Effector memory CD8-positive, alpha-beta T cell (primary cell): ENCODE measurements around the gene SKP2.
"Not testable (repeated sequence)": the region's sequence is repeated elsewhere in the genome, so short reads cannot be mapped to it uniquely, and the experiment has no call there.

Source experiments
- ATAC-seq: fragments of 150-1000 bp; cut with Tn5 transposase; replicated peaks from 2 replicates; pipeline ENCODE4 v1.10.0; 2021; ENCODE audit warnings: mild to moderate bottlenecking, moderate library complexity
- DNase-seq, 3 experiments: peaks; one replicate each; pipeline ENCODE4 v3.0.0; 2021
- H3K27ac Mint-ChIP-seq, 2 donors: one replicate each; pipeline ENCODE4 v1.8.0; 2022; ENCODE audit warnings: mild to moderate bottlenecking in 2 of 2, mixed read lengths in 2 of 2, moderate library complexity in 2 of 2
- H3K27me3 Mint-ChIP-seq, 2 donors: one replicate each; pipeline ENCODE4 v1.8.0; 2022; ENCODE audit warnings: mixed read lengths in 2 of 2
- H3K36me3 Mint-ChIP-seq: one replicate; pipeline ENCODE4 v1.8.0; 2022; ENCODE audit warnings: mild to moderate bottlenecking, moderate library complexity, mixed read lengths; ENCODE audit not compliant: insufficient read depth
- H3K4me1 Mint-ChIP-seq, 2 donors: one replicate each; pipeline ENCODE4 v1.8.0; 2022; ENCODE audit warnings: low read depth in 2 of 2, mixed read lengths in 2 of 2
- H3K4me3 Mint-ChIP-seq, 2 donors: one replicate each; pipeline ENCODE4 v1.8.0; 2022; ENCODE audit warnings: mild to moderate bottlenecking in 2 of 2, mixed read lengths in 2 of 2, moderate library complexity in 2 of 2
- H3K9me3 Mint-ChIP-seq, 2 donors: one replicate each; pipeline ENCODE4 v1.8.0; 2022; ENCODE audit warnings: mixed read lengths in 2 of 2

SKP2 gene

DNA sequence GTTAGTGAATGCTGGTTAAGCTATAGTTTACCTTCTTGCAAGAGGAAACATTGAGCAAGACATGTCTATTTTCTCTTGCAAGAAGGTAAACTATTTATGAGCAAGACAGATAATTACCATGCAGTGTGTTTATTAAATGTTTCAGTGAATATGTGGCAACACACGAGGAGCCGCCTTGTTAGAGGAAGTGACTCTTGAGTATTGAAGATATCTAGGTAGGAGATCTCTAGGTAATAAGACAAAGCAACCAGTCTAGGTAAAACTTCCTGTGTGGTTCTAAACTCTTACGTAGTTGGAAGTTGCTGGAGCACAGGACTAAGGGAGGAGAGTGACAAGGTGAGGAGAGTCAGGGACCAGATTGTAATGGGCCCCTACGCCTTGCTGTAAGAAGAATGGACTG lies 16.8 kb downstream of the SKP2 start:
- Mint-ChIP-seq H3K36me3 (peaks cover 50% of the 10 kb centered on the region), H3K27ac (peak overlapping the region in 1 of 2 donors; percentile 49), H3K4me3 (no peak overlapping the region), H3K27me3 (no peaks in the 10 kb centered on the region), H3K4me1 (peaks cover 3 to 7% of the 10 kb centered on the region in 2 donors), H3K9me3 (no peaks in the 10 kb centered on the region)
- no peak for ATAC-seq
- DNase-seq, result no peak

DNA sequence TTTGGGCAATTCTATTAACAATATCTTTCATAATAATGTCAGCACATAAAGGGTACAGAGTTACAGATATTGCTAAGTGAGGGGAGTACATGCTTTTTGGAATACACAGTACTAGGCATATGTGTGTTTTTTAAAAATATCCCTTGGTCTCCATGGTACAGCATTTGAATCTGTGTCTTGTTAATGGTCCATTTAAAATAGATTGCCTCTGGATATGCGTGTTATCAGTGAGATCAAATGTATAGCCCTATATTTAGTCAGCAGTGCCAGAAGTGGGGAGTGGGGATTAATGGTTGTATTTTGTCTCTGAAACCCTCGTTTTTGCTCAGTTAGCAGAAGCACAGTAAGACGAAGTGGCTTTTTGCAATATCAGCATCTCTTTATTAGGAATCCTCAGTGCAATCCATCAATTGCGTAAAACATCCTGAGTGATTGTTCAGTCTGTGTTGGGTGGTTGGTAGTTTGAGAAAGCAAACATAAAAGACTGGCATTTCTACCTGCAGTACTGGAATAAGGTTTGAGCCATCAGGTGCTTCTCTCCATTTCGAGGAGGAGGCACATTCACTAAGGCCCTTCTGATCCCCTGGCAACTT lies 19.0 kb downstream of the SKP2 start:
- DNase-seq (no peak), ATAC-seq (no peak)
- Mint-ChIP-seq H3K4me3 (no peak overlapping the region), H3K27me3 (no peaks in the 10 kb centered on the region), H3K9me3 (no peaks in the 10 kb centered on the region), H3K4me1 (peaks cover 3 to 6% of the 10 kb centered on the region in 2 donors), H3K36me3 (peaks cover 55% of the 10 kb centered on the region), H3K27ac (no peak overlapping the region)

DNA sequence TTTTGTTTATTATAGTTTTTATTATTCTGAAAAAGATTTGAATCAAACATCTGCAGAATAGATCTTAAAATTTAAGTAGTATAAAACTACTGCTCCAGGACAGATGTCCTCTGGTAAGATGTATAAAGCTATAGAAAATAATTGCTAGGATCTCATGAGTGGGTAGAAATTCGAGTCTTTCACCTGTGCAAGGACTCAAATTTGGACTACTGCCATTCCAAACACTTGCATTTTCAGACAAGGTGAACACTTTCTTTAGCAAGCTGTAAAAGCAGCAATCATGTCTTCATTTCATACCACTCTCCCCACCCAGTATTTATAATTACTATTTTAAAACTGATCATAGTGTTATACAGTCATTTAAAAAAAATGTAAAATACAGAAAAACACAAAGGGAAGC lies 20.7 kb downstream of the SKP2 start:
- Mint-ChIP-seq H3K4me3 (no peak overlapping the region), H3K27ac (no peak overlapping the region), H3K4me1 (peaks cover 5 to 11% of the 10 kb centered on the region in 2 donors), H3K27me3 (no peaks in the 10 kb centered on the region), H3K9me3 (no peaks in the 10 kb centered on the region), H3K36me3 (peaks cover 46% of the 10 kb centered on the region)
- no peak for DNase-seq
- ATAC-seq, result no peak

DNA sequence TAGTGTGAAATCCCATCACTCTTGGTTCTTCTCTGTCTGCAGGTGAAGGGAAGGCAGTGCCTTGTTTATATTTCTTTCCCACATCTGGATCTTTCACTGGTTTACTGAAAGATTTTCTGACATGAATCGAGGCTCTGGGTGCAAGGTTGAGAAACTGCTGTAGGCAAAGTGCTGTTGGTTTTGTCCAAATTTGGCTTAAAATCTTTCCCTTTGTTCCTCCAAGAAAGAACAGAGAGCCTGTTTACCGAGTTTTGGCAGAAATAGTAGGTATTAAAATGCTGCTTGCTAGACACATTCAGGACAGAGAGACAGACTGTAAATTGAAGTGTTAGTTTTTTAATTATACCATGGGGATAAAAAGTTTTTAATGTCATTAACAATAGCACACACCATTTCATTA lies 21.5 kb downstream of the SKP2 start:
- Mint-ChIP-seq H3K27me3 (no peaks in the 10 kb centered on the region), H3K36me3 (peaks cover 42% of the 10 kb centered on the region), H3K27ac (no peak overlapping the region), H3K4me3 (no peak overlapping the region), H3K4me1 (peaks cover 5 to 11% of the 10 kb centered on the region in 2 donors), H3K9me3 (no peaks in the 10 kb centered on the region)
- DNase-seq (no peak), ATAC-seq (no peak)

DNA sequence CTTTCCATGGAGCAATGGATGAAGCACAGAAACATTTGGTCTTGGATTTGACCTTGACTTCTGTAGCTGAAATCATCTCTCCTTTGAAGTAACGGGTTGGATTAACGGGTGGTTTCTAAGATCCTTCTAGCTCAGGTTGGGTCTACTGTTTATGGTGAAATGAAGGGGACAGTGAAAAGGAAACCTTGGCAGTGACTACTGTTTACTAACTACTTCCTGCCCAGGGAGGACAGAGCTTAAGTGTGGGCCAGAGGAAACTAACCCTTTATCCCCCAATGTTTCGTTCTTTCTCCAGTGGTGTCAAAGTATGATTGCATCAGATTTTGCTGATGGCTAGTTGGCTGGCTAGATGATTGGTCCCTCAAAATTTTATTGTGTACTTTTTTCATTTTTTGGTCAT lies 22.2 kb downstream of the SKP2 start:
- H3K4me3 Mint-ChIP-seq, result no peak overlapping the region
- H3K9me3 Mint-ChIP-seq, result no peaks in the 10 kb centered on the region
- ATAC-seq, result no peak
- H3K27ac Mint-ChIP-seq, result peak overlapping the region in 1 of 2 donors; percentile 6
- no peaks in the 10 kb centered on the region for H3K27me3 Mint-ChIP-seq
- peaks cover 42% of the 10 kb centered on the region for H3K36me3 Mint-ChIP-seq
- H3K4me1 Mint-ChIP-seq, result peaks cover 2 to 11% of the 10 kb centered on the region in 2 donors
- DNase-seq, result no peak

DNA sequence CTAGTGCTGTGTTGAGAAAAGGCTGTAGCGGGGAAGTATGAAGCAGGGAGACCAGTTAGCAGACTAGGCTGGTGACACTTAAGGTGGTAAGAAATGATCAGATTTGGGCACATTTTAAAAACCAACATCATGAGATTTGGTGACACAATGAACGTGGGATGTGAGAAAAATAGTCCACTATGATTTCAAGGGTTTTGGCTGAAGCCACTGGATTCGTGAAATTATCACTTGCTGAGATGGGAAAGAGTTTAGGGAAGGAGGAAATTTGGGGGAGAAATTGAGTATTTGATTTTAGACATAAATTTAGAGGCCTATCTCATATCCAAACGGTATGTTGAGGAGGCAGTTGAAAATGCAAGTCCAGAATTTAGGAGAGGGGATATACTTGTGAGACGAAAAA lies 23.1 kb downstream of the SKP2 start:
- Mint-ChIP-seq H3K27ac (no peak overlapping the region), H3K36me3 (peaks cover 41% of the 10 kb centered on the region), H3K4me3 (no peak overlapping the region), H3K9me3 (no peaks in the 10 kb centered on the region), H3K27me3 (no peaks in the 10 kb centered on the region), H3K4me1 (peaks cover 2 to 11% of the 10 kb centered on the region in 2 donors)
- DNase-seq, result no peak
- no peak for ATAC-seq

DNA sequence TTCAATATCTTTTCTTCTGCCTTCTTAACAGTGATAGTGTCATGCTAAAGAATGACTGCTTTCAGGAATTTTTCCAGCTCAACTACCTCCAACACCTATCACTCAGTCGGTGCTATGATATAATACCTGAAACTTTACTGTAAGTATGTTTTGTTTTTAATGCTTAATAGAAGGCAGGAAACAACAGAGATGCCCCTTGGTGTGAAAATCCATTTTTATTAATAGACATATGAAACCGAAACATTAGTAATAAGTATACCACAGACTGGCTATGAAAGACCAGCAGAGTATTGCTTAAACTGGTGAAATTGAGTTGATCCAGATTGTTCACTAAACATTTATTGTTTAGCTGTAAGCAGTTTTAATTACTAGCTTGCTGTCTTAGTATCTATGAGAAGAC lies 25.2 kb downstream of the SKP2 start:
- no peak for DNase-seq
- Mint-ChIP-seq H3K9me3 (no peaks in the 10 kb centered on the region), H3K36me3 (peaks cover 38% of the 10 kb centered on the region), H3K27me3 (no peaks in the 10 kb centered on the region), H3K4me1 (peaks cover 2 to 11% of the 10 kb centered on the region in 2 donors), H3K4me3 (no peak overlapping the region), H3K27ac (peak overlapping the region in 1 of 2 donors; percentile 62)
- ATAC-seq, result no peak

DNA sequence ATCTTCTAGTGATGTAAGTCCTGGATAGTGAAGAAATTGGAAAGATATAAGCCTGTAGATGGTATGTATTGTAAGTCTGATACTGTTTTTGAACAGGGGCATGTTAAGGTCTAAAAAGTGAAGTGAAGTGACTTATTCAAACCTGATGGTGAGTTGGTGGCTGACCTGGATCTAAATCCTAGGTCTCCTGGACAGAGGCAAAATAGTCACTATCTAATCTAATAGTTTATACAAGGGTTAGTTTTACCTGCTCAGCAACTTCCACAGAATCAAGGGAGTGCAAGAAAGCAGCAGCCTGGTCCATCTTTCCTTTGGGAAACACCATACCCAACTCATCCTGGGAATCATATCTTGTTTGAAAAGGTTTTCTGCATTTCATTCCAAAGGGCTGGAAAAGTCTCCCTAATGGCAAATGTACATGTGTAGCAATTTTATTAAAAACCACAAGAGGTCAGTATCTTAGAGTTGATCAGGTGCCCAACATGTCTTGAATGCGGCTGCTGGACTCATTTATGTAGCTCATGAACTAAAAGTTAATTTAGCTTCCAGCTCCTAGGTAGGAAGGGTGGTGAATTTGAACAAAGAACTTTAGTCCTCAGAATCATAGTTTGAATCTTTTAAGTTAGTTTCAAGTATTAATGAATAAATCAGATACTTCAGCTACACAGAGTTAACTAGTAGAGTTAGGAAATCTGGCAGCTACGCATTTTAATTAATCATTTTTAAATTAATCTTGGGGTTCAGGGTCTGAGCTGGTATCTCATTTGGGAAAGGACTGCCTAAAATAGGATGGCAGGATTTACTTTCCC lies 26.0 kb downstream of the SKP2 start:
- no peaks in the 10 kb centered on the region for H3K9me3 Mint-ChIP-seq
- DNase-seq (no peak), ATAC-seq (no peak)
- H3K27ac Mint-ChIP-seq, result peak overlapping the region; percentile 30 to 62
- H3K27me3 Mint-ChIP-seq, result no peaks in the 10 kb centered on the region
- H3K36me3 Mint-ChIP-seq, result peaks cover 31% of the 10 kb centered on the region
- no peak overlapping the region for H3K4me3 Mint-ChIP-seq
- peaks cover 2 to 11% of the 10 kb centered on the region in 2 donors for H3K4me1 Mint-ChIP-seq

DNA sequence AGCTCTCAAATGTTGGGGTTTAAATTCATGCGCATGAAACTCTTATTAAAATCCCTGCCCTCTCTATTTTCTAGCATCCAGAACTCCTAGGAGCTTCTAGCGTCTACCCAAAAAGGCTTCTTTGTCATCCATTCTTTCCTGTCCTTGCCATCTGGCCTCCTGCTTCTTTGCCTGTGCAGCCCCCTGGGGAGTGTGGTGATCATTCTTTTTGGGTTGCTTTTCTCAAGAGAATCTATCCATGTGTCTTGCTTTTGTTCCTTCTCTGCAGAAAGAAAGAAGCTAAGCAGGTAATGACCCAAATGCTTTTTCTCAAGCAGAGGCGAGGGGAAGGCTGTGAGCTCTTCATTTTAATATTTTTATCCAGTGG lies 26.6 kb downstream of the SKP2 start:
- Mint-ChIP-seq H3K27ac (peak overlapping the region in 1 of 2 donors; percentile 30), H3K36me3 (peaks cover 33% of the 10 kb centered on the region), H3K9me3 (no peaks in the 10 kb centered on the region), H3K4me3 (no peak overlapping the region), H3K27me3 (no peaks in the 10 kb centered on the region), H3K4me1 (peaks cover 2 to 11% of the 10 kb centered on the region in 2 donors)
- ATAC-seq, result no peak
- DNase-seq, result no peak

DNA sequence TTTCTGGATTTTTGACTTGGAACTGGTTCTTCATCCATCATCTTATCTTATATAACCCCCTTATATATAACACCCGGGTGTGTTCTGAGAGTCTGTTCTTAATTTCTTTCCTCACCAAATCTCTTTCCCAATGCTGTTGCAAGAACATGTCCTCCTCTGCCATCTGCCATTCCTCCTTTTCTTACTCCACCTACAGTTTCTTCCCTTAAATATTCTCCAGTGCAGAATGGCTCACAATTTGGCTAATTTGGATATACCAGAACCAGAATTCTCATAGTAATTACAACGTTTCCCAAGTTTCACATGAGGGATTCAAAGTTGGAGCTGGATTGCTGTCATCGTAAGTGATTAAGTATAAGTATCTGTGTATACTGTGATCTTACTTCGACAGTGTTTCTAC lies 28.0 kb downstream of the SKP2 start:
- Mint-ChIP-seq H3K27me3 (no peaks in the 10 kb centered on the region), H3K4me1 (peaks cover 0 to 11% of the 10 kb centered on the region in 2 donors), H3K4me3 (no peak overlapping the region), H3K36me3 (peaks cover 32% of the 10 kb centered on the region), H3K9me3 (no peaks in the 10 kb centered on the region), H3K27ac (peak overlapping the region in 1 of 2 donors; percentile 3)
- ATAC-seq, result no peak
- DNase-seq, result no peak

DNA sequence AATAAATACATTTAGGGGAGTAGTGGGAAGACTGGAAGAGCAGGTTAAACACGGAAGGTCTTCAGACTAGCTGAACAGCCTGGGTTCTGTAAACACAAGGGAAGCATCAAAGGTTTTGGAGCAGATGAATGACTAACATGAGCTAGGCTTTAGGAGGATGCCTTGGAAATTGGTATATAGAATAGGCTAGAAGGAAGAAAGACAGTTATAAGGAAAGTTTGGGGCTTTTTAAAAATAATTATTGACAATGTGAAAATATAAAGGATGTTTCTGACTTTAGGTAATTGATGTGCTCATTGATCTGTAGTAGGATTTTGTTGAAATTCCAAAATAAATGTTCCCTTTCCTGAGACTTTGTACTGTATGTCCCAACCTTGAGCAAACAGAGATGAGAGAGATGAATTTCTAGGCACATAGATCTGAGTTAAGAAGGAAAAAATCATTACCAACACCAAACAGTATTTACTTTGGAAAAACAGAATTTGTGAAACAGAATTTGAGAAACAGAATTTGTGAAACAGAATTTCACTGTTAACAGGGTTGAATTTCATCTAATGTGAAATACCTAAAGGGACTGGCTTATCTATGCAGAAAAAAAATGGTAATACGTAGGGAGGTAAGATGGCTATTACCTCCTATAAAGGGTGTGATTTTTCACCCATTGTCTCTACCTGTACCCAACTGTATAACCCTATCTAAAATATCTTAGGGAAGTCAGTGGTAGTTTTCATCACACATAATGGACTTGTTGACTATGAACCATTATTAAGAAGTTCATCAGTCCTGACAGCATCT lies 28.8 kb downstream of the SKP2 start:
- Mint-ChIP-seq H3K4me1 (peaks cover 0 to 7% of the 10 kb centered on the region in 2 donors), H3K9me3 (no peaks in the 10 kb centered on the region), H3K36me3 (peaks cover 27% of the 10 kb centered on the region), H3K4me3 (no peak overlapping the region), H3K27me3 (no peaks in the 10 kb centered on the region), H3K27ac (peak overlapping the region in 1 of 2 donors; percentile 3)
- DNase-seq, result no peak
- no peak for ATAC-seq

DNA sequence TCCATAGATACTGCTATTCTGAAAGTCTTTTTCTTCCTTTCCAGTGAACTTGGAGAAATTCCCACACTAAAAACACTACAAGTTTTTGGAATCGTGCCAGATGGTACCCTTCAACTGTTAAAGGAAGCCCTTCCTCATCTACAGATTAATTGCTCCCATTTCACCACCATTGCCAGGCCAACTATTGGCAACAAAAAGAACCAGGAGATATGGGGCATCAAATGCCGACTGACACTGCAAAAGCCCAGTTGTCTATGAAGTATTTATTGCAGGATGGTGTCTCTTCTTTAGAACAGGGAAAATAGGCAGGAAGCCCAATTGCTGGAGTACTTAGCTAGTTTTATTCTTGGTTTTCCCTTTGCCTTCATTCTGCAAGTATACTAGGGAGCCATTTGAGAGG lies 29.9 kb downstream of the SKP2 start:
- peaks cover 27% of the 10 kb centered on the region for H3K36me3 Mint-ChIP-seq
- no peaks in the 10 kb centered on the region for H3K27me3 Mint-ChIP-seq
- no peak overlapping the region for H3K4me3 Mint-ChIP-seq
- DNase-seq, result no peak
- no peaks in the 10 kb centered on the region for H3K9me3 Mint-ChIP-seq
- peak overlapping the region; percentile 9 to 66 for H3K27ac Mint-ChIP-seq
- ATAC-seq, result no peak
- peaks cover 0 to 6% of the 10 kb centered on the region in 2 donors for H3K4me1 Mint-ChIP-seq

DNA sequence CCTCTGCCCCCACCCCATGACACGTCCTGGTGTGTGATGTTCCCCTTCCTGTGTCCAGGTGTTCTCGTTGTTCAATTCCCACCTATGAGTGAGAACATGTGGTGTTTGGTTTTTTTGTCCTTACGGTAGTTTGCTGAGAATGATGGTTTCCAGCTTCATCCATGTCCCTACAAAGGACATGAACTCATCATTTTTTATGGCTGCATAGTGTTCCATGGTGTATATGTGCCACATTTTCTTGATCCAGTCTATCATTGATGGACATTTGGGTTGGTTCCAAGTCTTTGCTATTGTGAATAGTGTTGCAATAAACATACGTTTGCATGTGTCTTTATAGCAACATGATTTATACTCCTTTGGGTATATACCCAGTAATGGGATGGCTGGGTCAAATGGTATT lies 32.5 kb downstream of the SKP2 start:
- ATAC-seq, H3K9me3 Mint-ChIP-seq, H3K27me3 Mint-ChIP-seq, DNase-seq, H3K27ac Mint-ChIP-seq, H3K4me1 Mint-ChIP-seq, H3K4me3 Mint-ChIP-seq: not testable (repeated sequence)
- peaks cover 15% of the 10 kb centered on the region for H3K36me3 Mint-ChIP-seq
